GM23248 (cell line): ENCODE measurements around the gene FREM2. TPM values are rescaled to one million over a fixed set of nuclear protein-coding genes. Genes with fewer than 3 reads are reported as not detected.

Experiments used
- DNase-seq: peaks from one replicate; pipeline ENCODE4 v3.0.0-alpha.2; 2015
- H2AFZ ChIP-seq: fragments of 200-600 bp; sonication (generic); 2 replicates; pipeline ENCODE4 v1.6.1; 2016; ENCODE audit warnings: antibody characterized with exemption
- H3F3A ChIP-seq: fragments of 200-600 bp; sonication (generic); 2 replicates; pipeline ENCODE4 v1.6.1; 2016; ENCODE audit warnings: mild to moderate bottlenecking, antibody characterized with exemption, mixed run types; ENCODE audit not compliant: insufficient read depth
- H3K27ac ChIP-seq: fragments of 200-600 bp; sonication (generic); 2 replicates; pipeline ENCODE4 v1.5.1; 2016; ENCODE audit warnings: mild to moderate bottlenecking
- H3K27me3 ChIP-seq: fragments of 200-600 bp; sonication (generic); replicated peaks from 2 replicates; pipeline ENCODE4 v1.6.1; 2016; ENCODE audit warnings: mild to moderate bottlenecking; ENCODE audit not compliant: insufficient read depth
- H3K36me3 ChIP-seq: fragments of 200-600 bp; sonication (generic); 2 replicates; pipeline ENCODE4 v1.6.1; 2016; ENCODE audit warnings: low read depth, mild to moderate bottlenecking
- H3K4me1 ChIP-seq: fragments of 200-600 bp; sonication (generic); 2 replicates; pipeline ENCODE4 v1.6.1; 2016; ENCODE audit warnings: mild to moderate bottlenecking; ENCODE audit not compliant: insufficient read depth
- H3K4me2 ChIP-seq: fragments of 200-600 bp; sonication (generic); one replicate; pipeline ENCODE4 v1.6.1; 2016; ENCODE audit warnings: mild to moderate bottlenecking; ENCODE audit not compliant: unreplicated experiment
- H3K4me3 ChIP-seq: fragments of 200-600 bp; sonication (generic); 2 replicates; pipeline ENCODE4 v1.5.1; 2016; ENCODE audit warnings: mild to moderate bottlenecking
- H3K79me2 ChIP-seq: fragments of 200-600 bp; sonication (generic); 2 replicates; pipeline ENCODE4 v1.6.1; 2016; ENCODE audit warnings: mild to moderate bottlenecking; ENCODE audit not compliant: insufficient read depth
- H3K9ac ChIP-seq: fragments of 200-600 bp; sonication (generic); 2 replicates; pipeline ENCODE4 v1.6.1; 2016; ENCODE audit warnings: mild to moderate bottlenecking
- H3K9me2 ChIP-seq: fragments of 200-600 bp; sonication (generic); 2 replicates; pipeline ENCODE4 v1.6.1; 2016; ENCODE audit warnings: mixed run types, mild to moderate bottlenecking, moderate library complexity; ENCODE audit not compliant: insufficient read depth
- H3K9me3 ChIP-seq: fragments of 200-600 bp; sonication (generic); one replicate; pipeline ENCODE4 v1.6.1; 2017; ENCODE audit warnings: low read depth
- H4K20me1 ChIP-seq: fragments of 200-600 bp; sonication (generic); 2 replicates; pipeline ENCODE4 v1.6.0; 2016; ENCODE audit not compliant: insufficient read depth
- EZH2 ChIP-seq: fragments of 200-600 bp; sonication (generic); IDR thresholded peaks from 2 replicates; pipeline ENCODE4 v1.6.1; 2018; ENCODE audit warnings: antibody characterized with exemption, mild to moderate bottlenecking; ENCODE audit not compliant: insufficient read depth, poor library complexity, severe bottlenecking
- EZH2phosphoT487 ChIP-seq: fragments of 200-600 bp; sonication (generic); IDR thresholded peaks from 2 replicates; pipeline ENCODE4 v1.6.1; 2018; ENCODE audit warnings: antibody characterized with exemption, moderate library complexity, mild to moderate bottlenecking, low read depth; ENCODE audit not compliant: insufficient read depth
- whole genome bisulfite sequencing, 2 experiments: methylation state at CpG; one replicate each; pipeline ENCODE4 v1.1.6; 2015 to 2017; ENCODE audit warnings: low lambda C conversion rate in 2 of 2, low coverage in 1 of 2; ENCODE audit errors: missing lambda C conversion rate in 2 of 2; 5-methylcytosine and 5-hydroxymethylcytosine counted together
- in situ Hi-C: fragments of 300-500 bp; cut with MboI; formaldehyde crosslinking; loops from 2 replicates; pipeline ENCODE4 v1.15.0; 2020
- polyA plus RNA-seq: library from polyadenylated mRNA; unstranded; fragments of >200 nt; fragmentation: Nextera tagmentation; extraction: Ambion mirVana; gene quantifications from 2 replicates; pipeline ENCODE4 v1.2.1, GENCODE V29; 2016
- total RNA-seq: library from RNA; depleted of rRNA; stranded (reverse); fragments of >200 nt; shearing (Covaris generic); gene quantifications from 2 replicates; pipeline ENCODE4 v1.2.3, GENCODE V29; 2014

FREM2 gene
- total and polyA plus RNA-seq, 2 experiments from 2014 or later: not detected

- Histone ChIP-seq H3K27me3 (peaks cover 25% of the 10 kb centered on the region; the same call in 1 of the 2 replicates), H4K20me1 (no peaks in the 10 kb centered on the region), H3K4me1 (no peaks in the 10 kb centered on the region), H2AFZ (no peak overlapping the region), H3K36me3 (no peaks in the 10 kb centered on the region), H3K79me2 (no peaks in the 10 kb centered on the region), H3K9ac (no peak overlapping the region), H3K9me3 (no peaks in the 10 kb centered on the region), H3K9me2 (no peaks in the 10 kb centered on the region), H3K4me3 (no peak overlapping the region), H3F3A (no peaks in the 10 kb centered on the region), H3K27ac (no peak overlapping the region), H3K4me2 (no peak overlapping the region)
- 61 to 62% methylated on average over 2 of the region's 2 CpGs for WGBS, 2 experiments
- no peak for DNase-seq
- no peak for TF ChIP-seq EZH2
- no peak for TF ChIP-seq EZH2phosphoT487
- in situ Hi-C loops: loop anchor here (25.0 kb wide), 1 partner anchor 1117 kb away; no protein-coding TSS in a partner anchor
Measured at GRCh38 chr13:38753878-38754277, 67.0 kb downstream of the FREM2 start.

- Histone ChIP-seq H3K4me1 (no peaks in the 10 kb centered on the region), H3K27ac (no peak overlapping the region), H3K9ac (no peak overlapping the region), H3K36me3 (no peaks in the 10 kb centered on the region), H2AFZ (no peak overlapping the region), H4K20me1 (no peaks in the 10 kb centered on the region), H3K79me2 (no peaks in the 10 kb centered on the region), H3F3A (no peaks in the 10 kb centered on the region), H3K27me3 (peaks cover 38% of the 10 kb centered on the region), H3K4me2 (no peak overlapping the region), H3K9me3 (no peaks in the 10 kb centered on the region), H3K4me3 (no peak overlapping the region), H3K9me2 (no peaks in the 10 kb centered on the region)
- no peak for TF ChIP-seq EZH2
- no peak for TF ChIP-seq EZH2phosphoT487
- whole genome bisulfite sequencing, 2 experiments: 15 to 23% methylated on average over 2 of the region's 2 CpGs
- no peak for DNase-seq
- in situ Hi-C loops: loop anchor here (25.0 kb wide), 1 partner anchor 1118 kb away; no protein-coding TSS in a partner anchor
Measured at GRCh38 chr13:38755793-38756192, 68.9 kb downstream of the FREM2 start.

- no peak for DNase-seq
- no peak overlapping the region for H3K27ac ChIP-seq
- no peaks in the 10 kb centered on the region for H3K9me2 ChIP-seq
- in situ Hi-C loops: loop anchor here (25.0 kb wide), 1 partner anchor 1121 kb away; no protein-coding TSS in a partner anchor
- H3F3A ChIP-seq: no peaks in the 10 kb centered on the region
- no peaks in the 10 kb centered on the region for H3K9me3 ChIP-seq
- H3K27me3 ChIP-seq: peaks cover 24% of the 10 kb centered on the region
- no peaks in the 10 kb centered on the region for H4K20me1 ChIP-seq
- no peaks in the 10 kb centered on the region for H3K79me2 ChIP-seq
- no peaks in the 10 kb centered on the region for H3K36me3 ChIP-seq
- no peak overlapping the region for H3K4me2 ChIP-seq
- WGBS, 2 experiments: 23 to 27% methylated on average over 5 of the region's 5 CpGs
- H3K9ac ChIP-seq: no peak overlapping the region
- no peak overlapping the region for H3K4me3 ChIP-seq
- H3K4me1 ChIP-seq: no peaks in the 10 kb centered on the region
- no peak overlapping the region for H2AFZ ChIP-seq
- no peak for TF ChIP-seq EZH2
- no peak for TF ChIP-seq EZH2phosphoT487
Measured at GRCh38 chr13:38758277-38758676, 71.4 kb downstream of the FREM2 start.

- 41 to 42% methylated on average over 4 of the region's 4 CpGs for WGBS, 2 experiments
- Histone ChIP-seq H3K4me3 (no peak overlapping the region), H3K27me3 (peaks cover 21% of the 10 kb centered on the region), H3K9me2 (no peaks in the 10 kb centered on the region), H2AFZ (no peak overlapping the region), H4K20me1 (no peaks in the 10 kb centered on the region), H3K36me3 (no peaks in the 10 kb centered on the region), H3F3A (no peaks in the 10 kb centered on the region), H3K27ac (no peak overlapping the region), H3K4me2 (no peak overlapping the region), H3K9me3 (no peaks in the 10 kb centered on the region), H3K79me2 (no peaks in the 10 kb centered on the region), H3K4me1 (no peaks in the 10 kb centered on the region), H3K9ac (no peak overlapping the region)
- DNase-seq: no peak
- in situ Hi-C loops: loop anchor here (25.0 kb wide), 1 partner anchor 1122 kb away; no protein-coding TSS in a partner anchor
- no peak for TF ChIP-seq EZH2
- TF ChIP-seq EZH2phosphoT487: no peak
Measured at GRCh38 chr13:38759390-38759789, 72.5 kb downstream of the FREM2 start.
